ENCODE results near the gene MAF.

DNA sequence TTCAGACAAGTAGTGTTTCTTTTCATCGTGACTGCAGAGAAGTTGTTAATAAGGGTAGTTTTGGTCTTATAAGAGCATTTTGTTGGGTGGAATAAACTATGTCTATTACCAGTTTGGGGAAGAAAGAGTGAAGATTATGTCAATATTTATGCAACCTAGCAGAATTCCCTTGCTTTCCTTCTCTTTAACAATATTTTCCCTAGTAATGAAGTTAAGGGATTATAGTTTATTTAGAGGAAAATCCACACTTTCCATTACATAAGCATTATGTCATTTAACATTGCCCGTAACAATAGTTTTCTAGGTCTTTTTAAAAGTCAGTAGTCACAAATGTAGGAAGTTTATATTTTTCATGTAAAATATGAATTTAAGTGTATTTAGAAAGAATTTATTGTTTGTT, 2.5 kb upstream of the MAF start:
- TF ChIP-seq CTCF (IDR thresholded peaks at IDR 0.05 in 2 of 3, conservative IDR thresholded peaks at IDR 0.05 in 1 of 3; ENCODE audit: insufficient read depth in 2 of 3, low read depth in 1 of 3, low read length in 3 of 3) (no peak), MXI1 (IDR thresholded peaks at IDR 0.05; ENCODE audit: low read depth, low read length) (no peak), STAG1 (CRISPR knock-in tag; IDR thresholded peaks at IDR 0.05; ENCODE audit: borderline replicate concordance) (no peak), ARID4B (CRISPR knock-in tag; IDR thresholded peaks at IDR 0.05) (no peak), MEF2A (IDR thresholded peaks at IDR 0.05; ENCODE audit: control insufficient read depth, low read depth, low read length) (no peak), SIN3A (IDR thresholded peaks at IDR 0.05; ENCODE audit: borderline replicate concordance in 2 of 2, control insufficient read depth in 1 of 2, low read depth in 2 of 2, low read length in 2 of 2) (no peak), BRD9 (IDR thresholded peaks at IDR 0.05; ENCODE audit: low read depth, partially characterized antibody) (no peak), POLR3G (IDR thresholded peaks at IDR 0.05; ENCODE audit: extremely low read depth, insufficient read length, insufficient replicate concordance) (no peak), CHD4 (IDR thresholded peaks at IDR 0.05; ENCODE audit: insufficient read depth, insufficient replicate concordance, low read depth, low read length, poor library complexity, severe bottlenecking) (no peak), HCFC1 (IDR thresholded peaks at IDR 0.05; ENCODE audit: low read depth, low read length) (no peak), YY1 (IDR thresholded peaks at IDR 0.05; ENCODE audit: borderline replicate concordance in 1 of 3, control insufficient read depth in 1 of 3, extremely low read depth in 1 of 3, insufficient read depth in 3 of 3, insufficient read length in 1 of 3, insufficient replicate concordance in 2 of 3, low read depth in 1 of 3, low read length in 2 of 3) (no peak)
- TF ChIP-seq, protein P1, sequence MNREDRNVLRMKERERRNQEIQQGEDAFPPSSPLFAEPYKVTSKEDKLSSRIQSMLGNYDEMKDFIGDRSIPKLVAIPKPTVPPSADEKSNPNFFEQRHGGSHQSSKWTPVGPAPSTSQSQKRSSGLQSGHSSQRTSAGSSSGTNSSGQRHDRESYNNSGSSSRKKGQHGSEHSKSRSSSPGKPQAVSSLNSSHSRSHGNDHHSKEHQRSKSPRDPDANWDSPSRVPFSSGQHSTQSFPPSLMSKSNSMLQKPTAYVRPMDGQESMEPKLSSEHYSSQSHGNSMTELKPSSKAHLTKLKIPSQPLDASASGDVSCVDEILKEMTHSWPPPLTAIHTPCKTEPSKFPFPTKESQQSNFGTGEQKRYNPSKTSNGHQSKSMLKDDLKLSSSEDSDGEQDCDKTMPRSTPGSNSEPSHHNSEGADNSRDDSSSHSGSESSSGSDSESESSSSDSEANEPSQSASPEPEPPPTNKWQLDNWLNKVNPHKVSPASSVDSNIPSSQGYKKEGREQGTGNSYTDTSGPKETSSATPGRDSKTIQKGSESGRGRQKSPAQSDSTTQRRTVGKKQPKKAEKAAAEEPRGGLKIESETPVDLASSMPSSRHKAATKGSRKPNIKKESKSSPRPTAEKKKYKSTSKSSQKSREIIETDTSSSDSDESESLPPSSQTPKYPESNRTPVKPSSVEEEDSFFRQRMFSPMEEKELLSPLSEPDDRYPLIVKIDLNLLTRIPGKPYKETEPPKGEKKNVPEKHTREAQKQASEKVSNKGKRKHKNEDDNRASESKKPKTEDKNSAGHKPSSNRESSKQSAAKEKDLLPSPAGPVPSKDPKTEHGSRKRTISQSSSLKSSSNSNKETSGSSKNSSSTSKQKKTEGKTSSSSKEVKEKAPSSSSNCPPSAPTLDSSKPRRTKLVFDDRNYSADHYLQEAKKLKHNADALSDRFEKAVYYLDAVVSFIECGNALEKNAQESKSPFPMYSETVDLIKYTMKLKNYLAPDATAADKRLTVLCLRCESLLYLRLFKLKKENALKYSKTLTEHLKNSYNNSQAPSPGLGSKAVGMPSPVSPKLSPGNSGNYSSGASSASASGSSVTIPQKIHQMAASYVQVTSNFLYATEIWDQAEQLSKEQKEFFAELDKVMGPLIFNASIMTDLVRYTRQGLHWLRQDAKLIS (CRISPR knock-in tag; IDR thresholded peaks at IDR 0.05) = no peak
- TF ChIP-seq, protein P2, sequence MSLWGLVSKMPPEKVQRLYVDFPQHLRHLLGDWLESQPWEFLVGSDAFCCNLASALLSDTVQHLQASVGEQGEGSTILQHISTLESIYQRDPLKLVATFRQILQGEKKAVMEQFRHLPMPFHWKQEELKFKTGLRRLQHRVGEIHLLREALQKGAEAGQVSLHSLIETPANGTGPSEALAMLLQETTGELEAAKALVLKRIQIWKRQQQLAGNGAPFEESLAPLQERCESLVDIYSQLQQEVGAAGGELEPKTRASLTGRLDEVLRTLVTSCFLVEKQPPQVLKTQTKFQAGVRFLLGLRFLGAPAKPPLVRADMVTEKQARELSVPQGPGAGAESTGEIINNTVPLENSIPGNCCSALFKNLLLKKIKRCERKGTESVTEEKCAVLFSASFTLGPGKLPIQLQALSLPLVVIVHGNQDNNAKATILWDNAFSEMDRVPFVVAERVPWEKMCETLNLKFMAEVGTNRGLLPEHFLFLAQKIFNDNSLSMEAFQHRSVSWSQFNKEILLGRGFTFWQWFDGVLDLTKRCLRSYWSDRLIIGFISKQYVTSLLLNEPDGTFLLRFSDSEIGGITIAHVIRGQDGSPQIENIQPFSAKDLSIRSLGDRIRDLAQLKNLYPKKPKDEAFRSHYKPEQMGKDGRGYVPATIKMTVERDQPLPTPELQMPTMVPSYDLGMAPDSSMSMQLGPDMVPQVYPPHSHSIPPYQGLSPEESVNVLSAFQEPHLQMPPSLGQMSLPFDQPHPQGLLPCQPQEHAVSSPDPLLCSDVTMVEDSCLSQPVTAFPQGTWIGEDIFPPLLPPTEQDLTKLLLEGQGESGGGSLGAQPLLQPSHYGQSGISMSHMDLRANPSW (CRISPR knock-in tag; IDR thresholded peaks at IDR 0.05) = no peak
- TF ChIP-seq, protein P3, sequence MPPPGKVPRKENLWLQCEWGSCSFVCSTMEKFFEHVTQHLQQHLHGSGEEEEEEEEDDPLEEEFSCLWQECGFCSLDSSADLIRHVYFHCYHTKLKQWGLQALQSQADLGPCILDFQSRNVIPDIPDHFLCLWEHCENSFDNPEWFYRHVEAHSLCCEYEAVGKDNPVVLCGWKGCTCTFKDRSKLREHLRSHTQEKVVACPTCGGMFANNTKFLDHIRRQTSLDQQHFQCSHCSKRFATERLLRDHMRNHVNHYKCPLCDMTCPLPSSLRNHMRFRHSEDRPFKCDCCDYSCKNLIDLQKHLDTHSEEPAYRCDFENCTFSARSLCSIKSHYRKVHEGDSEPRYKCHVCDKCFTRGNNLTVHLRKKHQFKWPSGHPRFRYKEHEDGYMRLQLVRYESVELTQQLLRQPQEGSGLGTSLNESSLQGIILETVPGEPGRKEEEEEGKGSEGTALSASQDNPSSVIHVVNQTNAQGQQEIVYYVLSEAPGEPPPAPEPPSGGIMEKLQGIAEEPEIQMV (tag; conservative IDR thresholded peaks at IDR 0.05; ENCODE audit: low read depth) = no peak
